CD14-positive monocyte (primary cell): ENCODE measurements around the gene DPYSL3. TPM values are rescaled to one million over a fixed set of nuclear protein-coding genes. Genes with fewer than 3 reads are reported as not detected.

Source experiments
- DNase-seq, 3 donors: peaks; one replicate each; pipeline ENCODE4 v3.0.0-alpha.2; 2011 to 2022
- H2AFZ ChIP-seq: 2 replicates; pipeline ENCODE4 v1.6.0; 2012; ENCODE audit warnings: mild to moderate bottlenecking, low read depth, low read length, inconsistent platforms; ENCODE audit not compliant: insufficient read depth, poor library complexity, severe bottlenecking
- H3K27ac ChIP-seq, 2 donors: 1 replicate in 1 of 2; 2 replicates in 1 of 2; pipeline ENCODE4 v1.5.1; 2012 to 2013; ENCODE audit warnings: low read length in 2 of 2, control low read depth in 1 of 2, inconsistent platforms in 1 of 2, low read depth in 1 of 2, mild to moderate bottlenecking in 1 of 2
- H3K27me3 ChIP-seq, 2 donors: one replicate each; pipeline versions ENCODE4 v1.6.0 to v1.6.1; 2011 to 2013; ENCODE audit warnings: low read length in 2 of 2; ENCODE audit not compliant: control insufficient read depth in 2 of 2, insufficient read depth in 2 of 2
- H3K36me3 ChIP-seq, 2 donors: replicated peaks in 1 of 2; 1 replicate in 1 of 2; 2 replicates in 1 of 2; pipeline versions ENCODE4 v1.5.1 to v1.6.1; 2012 to 2013; ENCODE audit warnings: low read length in 2 of 2, control low read depth in 1 of 2, inconsistent platforms in 1 of 2, mild to moderate bottlenecking in 1 of 2; ENCODE audit not compliant: insufficient read depth in 2 of 2, control insufficient read depth in 1 of 2
- H3K4me1 ChIP-seq, 2 donors: 1 replicate in 1 of 2; 2 replicates in 1 of 2; pipeline versions ENCODE4 v1.5.1 to v1.6.1; 2012 to 2013; ENCODE audit warnings: low read length in 2 of 2, control low read depth in 1 of 2, inconsistent platforms in 1 of 2, mild to moderate bottlenecking in 1 of 2, moderate library complexity in 1 of 2; ENCODE audit not compliant: insufficient read depth in 2 of 2, control insufficient read depth in 1 of 2
- H3K4me2 ChIP-seq: replicated peaks from 2 replicates; pipeline ENCODE3; 2012; ENCODE audit warnings: low read length, moderate library complexity, mild to moderate bottlenecking; ENCODE audit not compliant: poor library complexity, severe bottlenecking; ENCODE audit errors: extremely low read depth
- H3K4me3 ChIP-seq, 3 experiments: fragments of 200-600 bp in 1 of 3; sonication (generic) in 1 of 3; replicated peaks in 1 of 3; 1 replicate in 2 of 3; 2 replicates in 1 of 3; pipeline ENCODE4 v1.5.1; 2011 to 2013; ENCODE audit warnings: low read length in 3 of 3, mild to moderate bottlenecking in 3 of 3, control low read depth in 2 of 3, low read depth in 2 of 3, inconsistent platforms in 1 of 3, moderate library complexity in 1 of 3
- H3K79me2 ChIP-seq: 2 replicates; pipeline ENCODE4 v1.6.0; 2012; ENCODE audit warnings: mild to moderate bottlenecking, control low read depth, inconsistent platforms, low read length, moderate library complexity; ENCODE audit not compliant: insufficient read depth
- H3K9ac ChIP-seq: 2 replicates; pipeline ENCODE4 v1.6.0; 2017; ENCODE audit warnings: low read length, mild to moderate bottlenecking; ENCODE audit not compliant: insufficient read depth, poor library complexity, severe bottlenecking
- H3K9me3 ChIP-seq, 2 donors: replicated peaks in 1 of 2; 1 replicate in 1 of 2; 2 replicates in 1 of 2; pipeline versions ENCODE4 v1.5.1 to v1.6.1; 2012 to 2013; ENCODE audit warnings: low read length in 2 of 2, control low read depth in 1 of 2; ENCODE audit not compliant: control insufficient read depth in 1 of 2, insufficient read depth in 1 of 2
- H4K20me1 ChIP-seq: 2 replicates; pipeline ENCODE4 v1.6.0; 2012; ENCODE audit warnings: mild to moderate bottlenecking, low read length, control low read depth, moderate library complexity; ENCODE audit not compliant: insufficient read depth
- H3K27ac Mint-ChIP-seq, 7 donors: one replicate each; pipeline ENCODE4 v1.8.0; 2020; ENCODE audit warnings: mild to moderate bottlenecking in 7 of 7, mixed read lengths in 7 of 7, moderate library complexity in 6 of 7, inconsistent platforms in 2 of 7
- H3K27me3 Mint-ChIP-seq, 3 donors: one replicate each; pipeline ENCODE4 v1.8.0; 2021 to 2022; ENCODE audit warnings: low read depth in 3 of 3, mild to moderate bottlenecking in 3 of 3, mixed read lengths in 3 of 3, moderate library complexity in 3 of 3, inconsistent platforms in 1 of 3
- H3K36me3 Mint-ChIP-seq, 2 donors: one replicate each; pipeline ENCODE4 v1.8.0; 2020; ENCODE audit warnings: mixed read lengths in 2 of 2, inconsistent platforms in 1 of 2, mild to moderate bottlenecking in 1 of 2
- H3K4me1 Mint-ChIP-seq: one replicate; pipeline ENCODE4 v1.8.0; 2020; ENCODE audit warnings: mild to moderate bottlenecking, mixed read lengths
- H3K4me3 Mint-ChIP-seq, 2 donors: one replicate each; pipeline ENCODE4 v1.8.0; 2020; ENCODE audit warnings: mild to moderate bottlenecking in 2 of 2, mixed read lengths in 2 of 2, moderate library complexity in 1 of 2
- H3K9me3 Mint-ChIP-seq, 7 donors: one replicate each; pipeline ENCODE4 v1.8.0; 2020 to 2022; ENCODE audit warnings: mixed read lengths in 7 of 7, mild to moderate bottlenecking in 6 of 7, moderate library complexity in 6 of 7, inconsistent platforms in 2 of 7
- WGBS: methylation state at CpG from one replicate; pipeline ENCODE4 v1.1.5; 2013; ENCODE audit warnings: missing lambda C conversion rate; ENCODE audit not compliant: insufficient coverage; 5-methylcytosine and 5-hydroxymethylcytosine counted together
- intact Hi-C, 2 donors: fragments of 100-400 bp; cut with micrococcal nuclease; formaldehyde crosslinking; loops; one replicate each; pipeline versions ENCODE4 v1.15.0 to v1.15.1; 2023
- polyA plus RNA-seq, 3 donors: library from polyadenylated mRNA; depleted of rRNA in 1 of 3; unstranded in 2 of 3; stranded (reverse) in 1 of 3; fragments of 300-500 nt in 2 of 3; fragments of >200 nt in 1 of 3; fragmentation: Illumina TruSeq in 2 of 3; gene quantifications; 1 replicate in 2 of 3; 2 replicates in 1 of 3; pipeline ENCODE4 v1.2.3, GENCODE V29; 2012 to 2021
- TF ChIP-seq, protein P1 (sequence below): fragments of 200-600 bp; IDR thresholded peaks from one replicate; pipeline ENCODE4 v1.8.0; 2022; ENCODE audit warnings: antibody characterized with exemption, mild to moderate bottlenecking

Gene DPYSL3
- polyA plus RNA-seq, 3 donors, result 0.05 TPM; not detected in 2

DNA sequence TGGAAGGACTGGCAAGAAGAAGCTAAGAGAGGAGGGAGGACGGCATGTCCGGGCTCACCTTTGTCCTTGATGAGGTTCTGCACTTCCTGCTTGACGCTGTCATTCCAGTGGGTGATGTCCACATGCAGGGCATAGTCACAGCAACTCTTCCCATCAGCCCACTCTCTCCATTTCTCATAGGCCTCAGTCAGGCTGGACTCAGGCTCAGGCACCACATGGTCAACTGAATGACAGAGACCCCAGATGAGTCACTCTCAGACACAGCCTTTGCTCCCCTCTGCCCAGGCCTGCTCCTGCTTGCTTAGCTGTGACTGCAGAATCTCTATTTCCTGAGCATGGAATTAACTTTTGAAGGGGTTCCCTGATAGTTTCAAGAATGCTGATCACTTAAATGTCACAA, 94.2 kb downstream of the DPYSL3 start:
- no peaks in the 10 kb centered on the region for H3K4me1 ChIP-seq
- H3K4me3 ChIP-seq, result no peak overlapping the region
- no peaks in the 10 kb centered on the region for H4K20me1 ChIP-seq
- no peak overlapping the region for H2AFZ ChIP-seq
- H3K79me2 ChIP-seq, result no peaks in the 10 kb centered on the region
- no peak overlapping the region for H3K27ac ChIP-seq
- H3K9me3 ChIP-seq, result no peaks in the 10 kb centered on the region
- no peaks in the 10 kb centered on the region for H3K36me3 Mint-ChIP-seq
- TF ChIP-seq, protein P1, sequence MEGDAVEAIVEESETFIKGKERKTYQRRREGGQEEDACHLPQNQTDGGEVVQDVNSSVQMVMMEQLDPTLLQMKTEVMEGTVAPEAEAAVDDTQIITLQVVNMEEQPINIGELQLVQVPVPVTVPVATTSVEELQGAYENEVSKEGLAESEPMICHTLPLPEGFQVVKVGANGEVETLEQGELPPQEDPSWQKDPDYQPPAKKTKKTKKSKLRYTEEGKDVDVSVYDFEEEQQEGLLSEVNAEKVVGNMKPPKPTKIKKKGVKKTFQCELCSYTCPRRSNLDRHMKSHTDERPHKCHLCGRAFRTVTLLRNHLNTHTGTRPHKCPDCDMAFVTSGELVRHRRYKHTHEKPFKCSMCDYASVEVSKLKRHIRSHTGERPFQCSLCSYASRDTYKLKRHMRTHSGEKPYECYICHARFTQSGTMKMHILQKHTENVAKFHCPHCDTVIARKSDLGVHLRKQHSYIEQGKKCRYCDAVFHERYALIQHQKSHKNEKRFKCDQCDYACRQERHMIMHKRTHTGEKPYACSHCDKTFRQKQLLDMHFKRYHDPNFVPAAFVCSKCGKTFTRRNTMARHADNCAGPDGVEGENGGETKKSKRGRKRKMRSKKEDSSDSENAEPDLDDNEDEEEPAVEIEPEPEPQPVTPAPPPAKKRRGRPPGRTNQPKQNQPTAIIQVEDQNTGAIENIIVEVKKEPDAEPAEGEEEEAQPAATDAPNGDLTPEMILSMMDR, result no peak
- no peak overlapping the region for H3K9ac ChIP-seq
- peaks cover 0 to 2% (median 0%) of the 10 kb centered on the region in 3 donors for H3K27me3 Mint-ChIP-seq
- no peaks in the 10 kb centered on the region for H3K27me3 ChIP-seq
- no peaks in the 10 kb centered on the region for H3K4me1 Mint-ChIP-seq
- H3K9me3 Mint-ChIP-seq, result peaks cover 0 to 2% (median 0%) of the 10 kb centered on the region in 7 donors
- intact Hi-C loops, result no loop called here
- H3K4me3 Mint-ChIP-seq, result no peak overlapping the region
- no peak overlapping the region for H3K27ac Mint-ChIP-seq
- no peak overlapping the region for H3K4me2 ChIP-seq
- H3K36me3 ChIP-seq, result no peaks in the 10 kb centered on the region
- DNase-seq, result no peak
- 100% methylated on average over 1 of the region's 3 CpGs for WGBS

DNA sequence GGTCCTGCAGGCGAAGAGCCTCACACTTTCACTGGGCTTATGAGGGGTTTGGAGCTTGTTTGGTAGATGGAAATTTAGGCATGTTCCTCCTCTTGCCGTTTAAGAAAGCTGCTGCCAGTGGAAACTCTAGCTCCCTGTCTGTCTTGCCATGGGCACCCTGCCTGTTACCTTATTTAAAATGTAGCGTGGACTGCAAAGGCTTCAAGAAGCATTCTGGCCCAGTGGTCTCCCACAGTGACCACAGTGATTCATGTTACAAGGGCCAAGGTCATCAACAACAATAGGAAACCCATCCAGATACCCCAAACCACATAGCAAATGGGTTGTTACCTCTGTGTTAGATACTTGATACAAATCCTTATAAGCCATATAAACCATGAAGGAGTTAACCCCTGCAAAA, 96.6 kb downstream of the DPYSL3 start:
- H3K4me3 Mint-ChIP-seq, result no peak overlapping the region
- 100% methylated on average over 2 of the region's 3 CpGs for WGBS
- no peaks in the 10 kb centered on the region for H3K36me3 ChIP-seq

More for the DNA sequence above, 96.6 kb downstream of the DPYSL3 start:
- Histone ChIP-seq H3K4me3 (no peak overlapping the region), H3K9me3 (no peaks in the 10 kb centered on the region), H3K79me2 (no peaks in the 10 kb centered on the region), H3K27me3 (no peaks in the 10 kb centered on the region), H2AFZ (no peak overlapping the region), H3K4me2 (no peak overlapping the region), H3K4me1 (no peaks in the 10 kb centered on the region), H3K27ac (no peak overlapping the region), H3K9ac (no peak overlapping the region), H4K20me1 (no peaks in the 10 kb centered on the region)
- Mint-ChIP-seq H3K27ac (no peak overlapping the region), H3K36me3 (no peaks in the 10 kb centered on the region), H3K9me3 (peaks cover 0 to 2% (median 0%) of the 10 kb centered on the region in 7 donors), H3K4me1 (no peaks in the 10 kb centered on the region), H3K27me3 (peaks cover 0 to 2% (median 0%) of the 10 kb centered on the region in 3 donors)
- DNase-seq, result no peak
- intact Hi-C loops, result no loop called here
- TF ChIP-seq, protein P1, result no peak
